ENCODE measurements around the gene DEF6. TPM values are rescaled to one million over a fixed set of nuclear protein-coding genes. Genes with fewer than 3 reads are reported as not detected.
A peak's percentile ranks its signal among the peaks of the same experiment; 100 is the strongest.

DEF6 gene
- total RNA-seq, 4 donors from 2014 or later: 0.78 to 4.6 (median 4.3) TPM

DNA sequence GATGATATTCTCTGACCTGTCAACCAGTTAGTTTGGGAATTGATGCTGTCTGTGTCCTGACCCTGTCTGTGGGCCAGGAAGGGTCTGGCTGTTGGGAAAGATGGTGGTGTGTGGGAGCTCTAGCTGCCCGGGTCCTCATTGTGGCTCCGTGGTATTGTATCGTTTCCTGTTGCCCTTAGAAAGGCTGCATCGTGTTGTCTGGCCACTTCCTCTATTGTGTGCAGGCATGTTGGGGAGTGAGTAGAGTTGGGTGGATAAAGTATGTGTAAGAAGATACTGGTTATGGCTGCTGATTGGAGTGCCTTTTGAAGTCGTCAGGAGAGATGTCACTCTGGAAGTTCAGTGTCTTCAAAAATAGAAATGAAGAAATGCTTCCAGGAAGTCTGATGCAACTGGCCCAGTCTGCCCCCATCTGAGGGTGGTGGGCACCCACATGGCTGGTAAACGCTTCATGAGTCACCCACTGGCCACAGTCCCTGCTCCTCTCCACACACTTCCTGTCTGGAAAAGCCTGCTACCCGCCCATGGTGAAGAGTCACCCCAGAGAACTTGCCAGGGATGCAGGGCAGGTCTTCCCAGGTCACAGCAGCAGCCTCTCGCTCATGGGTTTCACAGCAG is 72.6 kb downstream of the DEF6 start:
- ATAC-seq: peak; percentile 85
- H3K27ac ChIP-seq: peak overlapping the region in 1 of 4 donors; percentile 32
- H3K4me3 ChIP-seq: no peak overlapping the region
- TF ChIP-seq POLR2AphosphoS5 (IDR thresholded peaks at IDR 0.05) (peak; percentile 79), EP300 (IDR thresholded peaks at IDR 0.05) (no peak)
- TF ChIP-seq, protein P1, sequence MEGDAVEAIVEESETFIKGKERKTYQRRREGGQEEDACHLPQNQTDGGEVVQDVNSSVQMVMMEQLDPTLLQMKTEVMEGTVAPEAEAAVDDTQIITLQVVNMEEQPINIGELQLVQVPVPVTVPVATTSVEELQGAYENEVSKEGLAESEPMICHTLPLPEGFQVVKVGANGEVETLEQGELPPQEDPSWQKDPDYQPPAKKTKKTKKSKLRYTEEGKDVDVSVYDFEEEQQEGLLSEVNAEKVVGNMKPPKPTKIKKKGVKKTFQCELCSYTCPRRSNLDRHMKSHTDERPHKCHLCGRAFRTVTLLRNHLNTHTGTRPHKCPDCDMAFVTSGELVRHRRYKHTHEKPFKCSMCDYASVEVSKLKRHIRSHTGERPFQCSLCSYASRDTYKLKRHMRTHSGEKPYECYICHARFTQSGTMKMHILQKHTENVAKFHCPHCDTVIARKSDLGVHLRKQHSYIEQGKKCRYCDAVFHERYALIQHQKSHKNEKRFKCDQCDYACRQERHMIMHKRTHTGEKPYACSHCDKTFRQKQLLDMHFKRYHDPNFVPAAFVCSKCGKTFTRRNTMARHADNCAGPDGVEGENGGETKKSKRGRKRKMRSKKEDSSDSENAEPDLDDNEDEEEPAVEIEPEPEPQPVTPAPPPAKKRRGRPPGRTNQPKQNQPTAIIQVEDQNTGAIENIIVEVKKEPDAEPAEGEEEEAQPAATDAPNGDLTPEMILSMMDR (IDR thresholded peaks at IDR 0.05): no peak
- no peaks in the 10 kb centered on the region for H3K9me3 ChIP-seq
- WGBS, 2 donors (ENCODE audit: low coverage in 1 of 2): 17 to 29% methylated on average over 1 of the region's 8 CpGs
- H3K27me3 ChIP-seq: no peaks in the 10 kb centered on the region
- no peaks in the 10 kb centered on the region for H3K36me3 ChIP-seq
- H3K4me1 ChIP-seq: peaks cover 0 to 40% (median 16%) of the 10 kb centered on the region in 3 donors

DNA sequence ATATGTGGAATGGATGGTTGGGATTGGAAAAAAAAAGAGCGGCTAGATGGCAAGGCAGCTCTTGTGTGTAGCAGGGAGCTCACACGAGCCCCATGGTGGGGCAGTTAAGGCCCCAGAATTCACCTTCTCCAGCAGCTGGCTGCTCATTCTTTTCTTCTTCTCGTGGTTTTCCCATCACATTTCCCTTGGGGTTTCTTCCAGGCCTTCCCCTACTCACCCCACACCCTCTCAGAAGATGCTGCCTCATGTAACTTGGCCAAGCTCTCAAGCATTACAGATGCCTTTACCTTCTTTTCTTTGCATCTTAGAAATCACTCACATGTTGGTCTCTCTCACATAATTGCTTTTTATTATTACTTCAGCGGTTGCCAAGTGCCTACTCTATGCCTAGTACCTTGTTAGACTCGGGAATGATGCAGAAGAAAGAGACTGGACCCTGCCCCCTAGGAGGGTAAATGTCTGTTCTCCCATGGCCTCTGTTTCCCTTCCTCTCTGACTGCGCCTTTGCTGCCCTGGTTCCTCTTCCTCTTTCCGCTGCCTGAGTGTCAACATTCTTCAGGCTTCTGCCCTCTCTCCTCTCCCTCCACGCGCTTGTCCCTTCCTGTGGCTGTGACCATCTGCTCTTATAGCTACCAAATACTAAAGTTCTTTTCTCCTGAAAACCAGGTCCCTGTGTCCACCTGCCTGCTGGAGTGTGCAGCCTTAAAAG is 73.3 kb downstream of the DEF6 start:
- 78 to 92% methylated on average over 8 to 9 of the region's 9 CpGs for WGBS, 2 donors (ENCODE audit: low coverage in 1 of 2)
- peak overlapping the region in 1 of 4 donors; percentile 9 for H3K27ac ChIP-seq

More for the DNA sequence above, 73.3 kb downstream of the DEF6 start:
- TF ChIP-seq EP300 (IDR thresholded peaks at IDR 0.05): no peak
- TF ChIP-seq POLR2A (IDR thresholded peaks at IDR 0.05): no peak
- no peak for TF ChIP-seq POLR2AphosphoS5 (IDR thresholded peaks at IDR 0.05)
- TF ChIP-seq, protein P1 (IDR thresholded peaks at IDR 0.05): no peak
- H3K27me3 ChIP-seq: no peaks in the 10 kb centered on the region
- no peaks in the 10 kb centered on the region for H3K36me3 ChIP-seq
- H3K4me3 ChIP-seq: no peak overlapping the region
- H3K4me1 ChIP-seq: peaks cover 0 to 40% (median 16%) of the 10 kb centered on the region in 3 donors
- no peak for ATAC-seq
- H3K9me3 ChIP-seq: no peaks in the 10 kb centered on the region

Other genes starting within 250 kb of the DEF6 start
- under 1 TPM in 1 of 4 donors, not detected in 3; 0.77 TPM for gene TCP11, start 156.5 kb upstream of the DEF6 start, total RNA-seq
- gene SCUBE3, start 83.9 kb upstream of the DEF6 start, total RNA-seq: 1 to 10 TPM; 1.4 to 7.2 (median 3.0) TPM
- 10 to 100 TPM; 21.3 to 46.9 (median 40.1) TPM for gene ZNF76, start 38.1 kb upstream of the DEF6 start, total RNA-seq
- gene PPARD, start 44.7 kb downstream of the DEF6 start, total RNA-seq: 10 to 100 TPM; 10.3 to 16.0 (median 13.3) TPM
- 1 to 10 TPM; 2.6 to 5.0 (median 3.8) TPM for gene FANCE, start 154.5 kb downstream of the DEF6 start, total RNA-seq
- gene RPL10A, start 170.6 kb downstream of the DEF6 start, total RNA-seq: 1,000 to 10,000 TPM in 3 of 4 donors, 100 to 1,000 TPM in 1; 870 to 1,936 (median 1,411) TPM
- gene TEAD3, start 199.3 kb downstream of the DEF6 start, total RNA-seq: 100 to 1,000 TPM in 1 of 4 donors, 10 to 100 TPM in 3; 58.3 to 122 (median 72.5) TPM
- under 1 TPM in 1 of 4 donors, not detected in 3; 0.89 TPM for gene TULP1, start 215.1 kb downstream of the DEF6 start, total RNA-seq